Hepatocyte (in vitro differentiated cells): ENCODE data around the gene ARHGAP26.
"Not testable (repeated sequence)": the region's sequence is repeated elsewhere in the genome, so short reads cannot be mapped to it uniquely, and the experiment has no call there.

Experiments
- CTCF ChIP-seq: fragments of 200-600 bp; sonication (generic); IDR thresholded peaks from 2 replicates; pipeline ENCODE4 v1.5.1; 2016; ENCODE audit warnings: antibody characterized with exemption, mild to moderate bottlenecking; ENCODE audit not compliant: poor library complexity
- EZH2phosphoT487 ChIP-seq: fragments of 200-600 bp; sonication (generic); IDR thresholded peaks from one replicate; pipeline ENCODE4 v1.6.1; 2018; ENCODE audit warnings: antibody characterized with exemption, mild to moderate bottlenecking, low read depth, moderate library complexity; ENCODE audit not compliant: unreplicated experiment, severe bottlenecking

GRCh38 chr5:143090044-143090443 lies 319.9 kb downstream of the ARHGAP26 start:
- TF ChIP-seq CTCF, EZH2phosphoT487: not testable (repeated sequence)
